H9 (cell line): ENCODE data around the gene ATP5F1B. TPM values are rescaled to one million over a fixed set of nuclear protein-coding genes. Genes with fewer than 3 reads are reported as not detected.
"Not testable (repeated sequence)": the region's sequence is repeated elsewhere in the genome, so short reads cannot be mapped to it uniquely, and the experiment has no call there.

ENCODE experiments used
- DNase-seq: peaks from one replicate; pipeline ENCODE4 v3.0.0-alpha.2; 2017
- H2AFZ ChIP-seq: one replicate; pipeline ENCODE4 v1.6.1; 2013; ENCODE audit warnings: mild to moderate bottlenecking, low read length, control low read depth, moderate library complexity
- H2AK5ac ChIP-seq: 2 replicates; pipeline ENCODE4 v1.6.1; 2013; ENCODE audit warnings: low read length, control low read depth, mixed read lengths; ENCODE audit not compliant: insufficient read length
- H2BK120ac ChIP-seq: one replicate; pipeline ENCODE4 v1.6.1; 2013; ENCODE audit warnings: low read depth, mild to moderate bottlenecking, low read length, control low read depth, inconsistent platforms; ENCODE audit not compliant: poor library complexity, severe bottlenecking
- H2BK12ac ChIP-seq: 2 replicates; pipeline ENCODE4 v1.6.1; 2013; ENCODE audit warnings: low read length, control low read depth, mixed read lengths, low read depth; ENCODE audit not compliant: insufficient read length
- H2BK15ac ChIP-seq: 2 replicates; pipeline ENCODE4 v1.6.1; 2013; ENCODE audit warnings: low read depth, low read length, control low read depth
- H2BK20ac ChIP-seq: one replicate; pipeline ENCODE4 v1.6.1; 2013; ENCODE audit warnings: low read depth, mild to moderate bottlenecking, low read length, control low read depth, inconsistent platforms; ENCODE audit not compliant: poor library complexity, severe bottlenecking
- H2BK5ac ChIP-seq: 2 replicates; pipeline ENCODE4 v1.6.1; 2013; ENCODE audit warnings: low read length, control low read depth, mixed read lengths; ENCODE audit not compliant: insufficient read length
- H3K14ac ChIP-seq: 2 replicates; pipeline ENCODE4 v1.6.1; 2013; ENCODE audit warnings: low read length, control low read depth; ENCODE audit not compliant: insufficient read depth
- H3K18ac ChIP-seq: 2 replicates; pipeline ENCODE4 v1.6.1; 2013; ENCODE audit warnings: low read depth, mild to moderate bottlenecking, mixed read lengths, low read length, control low read depth; ENCODE audit not compliant: insufficient read length
- H3K23ac ChIP-seq: 2 replicates; pipeline ENCODE4 v1.6.1; 2013; ENCODE audit warnings: low read length, control low read depth, mixed read lengths, low read depth; ENCODE audit not compliant: insufficient read length
- H3K23me2 ChIP-seq: 2 replicates; pipeline ENCODE4 v1.6.1; 2013; ENCODE audit warnings: low read depth, mild to moderate bottlenecking, mixed read lengths, low read length, control low read depth; ENCODE audit not compliant: insufficient read length, poor library complexity, severe bottlenecking
- H3K27ac ChIP-seq: 2 replicates; pipeline ENCODE4 v1.5.1; 2013; ENCODE audit warnings: low read length, control low read depth, mixed read lengths, low read depth; ENCODE audit not compliant: insufficient read length
- H3K27me3 ChIP-seq: 2 replicates; pipeline ENCODE4 v1.6.1; 2013; ENCODE audit warnings: low read length, control low read depth, inconsistent platforms; ENCODE audit not compliant: insufficient read depth
- H3K4ac ChIP-seq: 2 replicates; pipeline ENCODE4 v1.6.1; 2013; ENCODE audit warnings: low read depth, mild to moderate bottlenecking, control low read depth, inconsistent platforms, low read length, moderate library complexity
- H3K4me1 ChIP-seq: 2 replicates; pipeline ENCODE4 v1.6.1; 2013; ENCODE audit warnings: low read length, control low read depth, inconsistent platforms; ENCODE audit not compliant: insufficient read depth
- H3K4me2 ChIP-seq: 2 replicates; pipeline ENCODE4 v1.6.1; 2013; ENCODE audit warnings: low read length, control low read depth, mixed read lengths; ENCODE audit not compliant: insufficient read length, insufficient read depth
- H3K56ac ChIP-seq: 2 replicates; pipeline ENCODE4 v1.6.1; 2013; ENCODE audit warnings: low read depth, mild to moderate bottlenecking, mixed read lengths, low read length, control low read depth; ENCODE audit not compliant: insufficient read length
- H3K79me1 ChIP-seq: 2 replicates; pipeline ENCODE4 v1.6.1; 2013; ENCODE audit warnings: low read depth, mild to moderate bottlenecking, moderate library complexity, low read length, control low read depth, inconsistent platforms; ENCODE audit not compliant: insufficient read depth, poor library complexity, severe bottlenecking
- H3K79me2 ChIP-seq: 2 replicates; pipeline ENCODE4 v1.6.1; 2013; ENCODE audit warnings: low read length, control low read depth, inconsistent platforms; ENCODE audit not compliant: insufficient read depth
- H3K9ac ChIP-seq: 2 replicates; pipeline ENCODE4 v1.6.1; 2013; ENCODE audit warnings: low read length, control low read depth, mixed read lengths; ENCODE audit not compliant: insufficient read length; ENCODE audit errors: extremely low read depth
- H3K9me3 ChIP-seq: one replicate; pipeline ENCODE4 v1.6.1; 2013; ENCODE audit warnings: low read depth, low read length, inconsistent platforms; ENCODE audit not compliant: control insufficient read depth
- H3T11ph ChIP-seq: one replicate; pipeline ENCODE4 v1.6.1; 2013; ENCODE audit warnings: mild to moderate bottlenecking, low read length, control low read depth, inconsistent platforms
- H4K20me1 ChIP-seq: one replicate; pipeline ENCODE4 v1.6.1; 2013; ENCODE audit not compliant: control insufficient read depth, insufficient read length, insufficient read depth
- H4K5ac ChIP-seq: 2 replicates; pipeline ENCODE4 v1.6.1; 2013; ENCODE audit warnings: low read depth, mild to moderate bottlenecking, mixed read lengths, low read length, control low read depth; ENCODE audit not compliant: insufficient read length
- H4K8ac ChIP-seq: replicated peaks from 2 replicates; pipeline ENCODE4 v1.6.1; 2013; ENCODE audit warnings: low read length, control low read depth, mixed read lengths, low read depth; ENCODE audit not compliant: insufficient read length
- H4K91ac ChIP-seq: 2 replicates; pipeline ENCODE4 v1.6.1; 2013; ENCODE audit warnings: low read depth, mild to moderate bottlenecking, moderate library complexity, mixed read lengths, low read length, control low read depth; ENCODE audit not compliant: insufficient read length
- H3K27ac Mint-ChIP-seq, 3 experiments: 2 replicates in 2 of 3; 3 replicates in 1 of 3; pipeline ENCODE4 v1.8.0; 2020 to 2021; ENCODE audit warnings: mixed read lengths in 3 of 3, mild to moderate bottlenecking in 1 of 3, moderate library complexity in 1 of 3
- H3K27me3 Mint-ChIP-seq: 2 replicates; pipeline ENCODE4 v1.8.0; 2021; ENCODE audit warnings: low read depth, mild to moderate bottlenecking, moderate library complexity, mixed read lengths
- H3K36me3 Mint-ChIP-seq, 3 experiments: 2 replicates in 2 of 3; 3 replicates in 1 of 3; pipeline ENCODE4 v1.8.0; 2020 to 2021; ENCODE audit warnings: low read depth in 3 of 3, mixed read lengths in 3 of 3; ENCODE audit not compliant: insufficient read depth in 1 of 3
- H3K4me1 Mint-ChIP-seq, 2 experiments: 2 replicates each; pipeline ENCODE4 v1.8.0; 2020; ENCODE audit warnings: mixed read lengths in 2 of 2
- H3K4me3 Mint-ChIP-seq, 2 experiments: 2 replicates in 1 of 2; 3 replicates in 1 of 2; pipeline ENCODE4 v1.8.0; 2020 to 2021; ENCODE audit warnings: mild to moderate bottlenecking in 2 of 2, mixed read lengths in 2 of 2, moderate library complexity in 1 of 2
- H3K9me3 Mint-ChIP-seq, 2 experiments: 2 replicates in 1 of 2; 3 replicates in 1 of 2; pipeline ENCODE4 v1.8.0; 2020; ENCODE audit warnings: mild to moderate bottlenecking in 2 of 2, mixed read lengths in 2 of 2, moderate library complexity in 1 of 2
- WGBS: extraction: QIAGEN DNeasy Blood & Tissue Kit; methylation state at CpG from one replicate; pipeline ENCODE4 v1.1.7; 2013; ENCODE audit warnings: missing lambda C conversion rate, low lambda C conversion rate, mixed read lengths; ENCODE audit not compliant: insufficient read length; ENCODE audit errors: extremely low coverage; 5-methylcytosine and 5-hydroxymethylcytosine counted together
- total RNA-seq: library from RNA; stranded (reverse); gene quantifications from 2 replicates; pipeline ENCODE4 v1.2.1, GENCODE V29; 2021

Gene ATP5F1B
- total RNA-seq, 1 experiment from 2014 or later = 927 TPM

DNA sequence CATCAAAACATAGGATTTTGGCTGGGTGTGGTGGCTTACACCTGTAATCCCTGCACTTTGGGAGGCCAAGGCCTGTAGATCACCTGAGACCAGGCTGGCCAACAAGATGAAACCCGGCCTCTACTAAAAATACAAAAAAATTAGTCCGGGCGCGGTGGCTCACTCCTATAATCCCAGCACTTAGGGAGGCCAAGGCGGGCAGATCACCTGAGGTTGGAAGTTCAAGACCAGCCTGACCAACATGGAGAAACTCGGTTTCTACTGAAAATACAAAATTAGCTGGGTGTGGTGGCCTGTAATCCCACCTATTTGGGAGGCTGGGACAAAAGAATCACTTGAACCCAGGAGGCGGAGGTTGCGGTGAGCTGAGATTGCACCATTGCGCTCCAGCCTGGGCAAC lies 2.2 kb upstream of the ATP5F1B start:
- H2BK5ac ChIP-seq, H3K27ac ChIP-seq: not testable (repeated sequence)
- no CpG with 5 or more reads among the region's 9 CpGs for WGBS

More for the DNA sequence above, 2.2 kb upstream of the ATP5F1B start:
- H3K9me3 ChIP-seq, H2BK20ac ChIP-seq, H4K8ac ChIP-seq, H3K14ac ChIP-seq, H2BK12ac ChIP-seq, H2BK120ac ChIP-seq, H3K27me3 ChIP-seq, H3K4me3 Mint-ChIP-seq, H4K20me1 ChIP-seq, H3K27me3 Mint-ChIP-seq, H3K4me1 ChIP-seq, H4K5ac ChIP-seq, H3T11ph ChIP-seq, H3K23me2 ChIP-seq, H3K79me1 ChIP-seq, H2AK5ac ChIP-seq, H4K91ac ChIP-seq, H3K56ac ChIP-seq, DNase-seq, H2BK15ac ChIP-seq, H2AFZ ChIP-seq, H3K9ac ChIP-seq, H3K18ac ChIP-seq, H3K4me2 ChIP-seq, H3K23ac ChIP-seq, H3K4ac ChIP-seq, H3K27ac Mint-ChIP-seq: not testable (repeated sequence)
- Mint-ChIP-seq H3K9me3 (peaks cover 13 to 17% of the 10 kb centered on the region in 2 experiments), H3K4me1 (peaks cover 17 to 18% of the 10 kb centered on the region in 2 experiments), H3K36me3 (peaks cover 32 to 39% (median 35%) of the 10 kb centered on the region in 3 experiments)
- H3K79me2 ChIP-seq = peaks cover 17% of the 10 kb centered on the region; the same call in 1 of the 2 replicates
